Natural killer cell (primary cell): ENCODE results near the gene AGPAT3. TPM values are rescaled to one million over a fixed set of nuclear protein-coding genes. Genes with fewer than 3 reads are reported as not detected.

ENCODE experiments used
- ATAC-seq, 3 donors: fragments of 150-1000 bp in 2 of 3; fragments of 200-7000 bp in 1 of 3; cut with Tn5 transposase; 1 replicate in 1 of 3; 2 replicates in 2 of 3; pipeline ENCODE4 v1.10.0; 2021; ENCODE audit warnings: mild to moderate bottlenecking in 2 of 3, moderate library complexity in 2 of 3
- DNase-seq, 2 donors: peaks; one replicate each; pipeline versions ENCODE4 v3.0.0 to v3.0.0-alpha.2; 2013 to 2021; ENCODE audit warnings: mixed read lengths in 1 of 2
- H3K27ac ChIP-seq: one replicate; pipeline ENCODE4 v1.5.1; 2013; ENCODE audit warnings: mild to moderate bottlenecking, low read length
- H3K27me3 ChIP-seq: one replicate; pipeline ENCODE4 v1.6.1; 2013; ENCODE audit warnings: low read length; ENCODE audit not compliant: control insufficient read depth, insufficient read depth
- H3K36me3 ChIP-seq: one replicate; pipeline ENCODE4 v1.6.1; 2013; ENCODE audit warnings: low read length; ENCODE audit not compliant: control insufficient read depth, insufficient read depth
- H3K4me1 ChIP-seq: one replicate; pipeline ENCODE4 v1.6.1; 2013; ENCODE audit warnings: low read length; ENCODE audit not compliant: control insufficient read depth, insufficient read depth
- H3K4me3 ChIP-seq: one replicate; pipeline ENCODE4 v1.5.1; 2013; ENCODE audit warnings: low read length
- H3K9me3 ChIP-seq: one replicate; pipeline ENCODE4 v1.6.1; 2013; ENCODE audit warnings: low read length; ENCODE audit not compliant: control insufficient read depth, insufficient read depth
- H3K27ac Mint-ChIP-seq, 2 donors: one replicate each; pipeline ENCODE4 v1.8.0; 2022; ENCODE audit warnings: mild to moderate bottlenecking in 2 of 2, mixed read lengths in 2 of 2, moderate library complexity in 1 of 2
- H3K27me3 Mint-ChIP-seq, 2 donors: one replicate each; pipeline ENCODE4 v1.8.0; 2022; ENCODE audit warnings: low read depth in 2 of 2, mixed read lengths in 2 of 2
- H3K36me3 Mint-ChIP-seq: one replicate; pipeline ENCODE4 v1.8.0; 2022; ENCODE audit warnings: mixed read lengths
- H3K4me1 Mint-ChIP-seq, 2 donors: one replicate each; pipeline ENCODE4 v1.8.0; 2022; ENCODE audit warnings: mixed read lengths in 2 of 2
- H3K4me3 Mint-ChIP-seq: one replicate; pipeline ENCODE4 v1.8.0; 2022; ENCODE audit warnings: mild to moderate bottlenecking, moderate library complexity, mixed read lengths
- H3K9me3 Mint-ChIP-seq, 2 donors: one replicate each; pipeline ENCODE4 v1.8.0; 2022; ENCODE audit warnings: mixed read lengths in 2 of 2
- CTCF ChIP-seq: fragments of 200-600 bp; IDR thresholded peaks from one replicate; pipeline ENCODE4 v1.8.0; 2022; ENCODE audit warnings: antibody characterized with exemption
- WGBS: methylation state at CpG from one replicate; pipeline ENCODE4 v1.1.7; 2013; ENCODE audit warnings: missing lambda C conversion rate; ENCODE audit not compliant: insufficient coverage; 5-methylcytosine and 5-hydroxymethylcytosine counted together
- intact Hi-C: fragments of 100-400 bp; cut with micrococcal nuclease; formaldehyde crosslinking; loops from one replicate; pipeline ENCODE4 v1.14.2; 2022
- total RNA-seq, 4 donors: library from RNA; stranded (reverse); fragments of 120-200 nt in 1 of 4; gene quantifications; one replicate each; pipeline versions ENCODE4 v1.2.3 to v1.2.4, GENCODE V29; 2013 to 2022

The AGPAT3 gene
- total RNA-seq, 3 donors from 2014 or later (not counting 1 experiment from before 2014, with no cell fraction given), result 39.5 to 45.7 (median 42.3) TPM

GRCh38 chr21:43864313-43864961, 586 bp upstream of the AGPAT3 start:
- Histone ChIP-seq H3K27me3 (no peaks in the 10 kb centered on the region), H3K4me3 (no peak overlapping the region), H3K4me1 (peaks cover 21% of the 10 kb centered on the region), H3K9me3 (no peaks in the 10 kb centered on the region), H3K27ac (no peak overlapping the region), H3K36me3 (no peaks in the 10 kb centered on the region)
- H3K4me3 Mint-ChIP-seq, result peak overlapping the region; percentile 90
- no peaks in the 10 kb centered on the region for H3K36me3 Mint-ChIP-seq
- no peaks in the 10 kb centered on the region for H3K9me3 Mint-ChIP-seq
- peaks cover 24 to 36% of the 10 kb centered on the region in 2 donors for H3K4me1 Mint-ChIP-seq
- under 1% methylated on average over 69 of the region's 81 CpGs for WGBS
- ATAC-seq, result peak in 2 of 3 donors; percentile 13 to 23
- intact Hi-C loops, result no loop called here
- no peaks in the 10 kb centered on the region for H3K27me3 Mint-ChIP-seq
- H3K27ac Mint-ChIP-seq, result no peak overlapping the region
- peak; percentile 26 to 57 for DNase-seq
- TF ChIP-seq CTCF, result no peak

GRCh38 chr21:43865540-43866259, 677 bp downstream of the AGPAT3 start:
- WGBS, result under 1% methylated on average over 59 of the region's 59 CpGs
- Histone ChIP-seq H3K36me3 (no peaks in the 10 kb centered on the region), H3K9me3 (no peaks in the 10 kb centered on the region), H3K4me3 (peak overlapping the region; percentile 47), H3K27ac (no peak overlapping the region), H3K27me3 (no peaks in the 10 kb centered on the region), H3K4me1 (peaks cover 21% of the 10 kb centered on the region)
- intact Hi-C loops, result loop anchor here (5.0 kb wide), 1 partner anchor 52 kb away; no protein-coding TSS in a partner anchor
- peaks cover 24 to 37% of the 10 kb centered on the region in 2 donors for H3K4me1 Mint-ChIP-seq
- no peaks in the 10 kb centered on the region for H3K9me3 Mint-ChIP-seq
- no peak for TF ChIP-seq CTCF
- no peaks in the 10 kb centered on the region for H3K36me3 Mint-ChIP-seq
- no peaks in the 10 kb centered on the region for H3K27me3 Mint-ChIP-seq
- H3K4me3 Mint-ChIP-seq, result peak overlapping the region; percentile 84
- H3K27ac Mint-ChIP-seq, result peak overlapping the region; percentile 56 to 77
- ATAC-seq, result peak; percentile 71 to 73 (median 72)
- DNase-seq, result peak; percentile 53 to 75

GRCh38 chr21:43866260-43866629, 1.2 kb downstream of the AGPAT3 start:
- no peaks in the 10 kb centered on the region for H3K36me3 ChIP-seq
- ATAC-seq (peak in 2 of 3 donors; percentile 37 to 38), DNase-seq (peak in 1 of 2 donors; percentile 65)
- intact Hi-C loops, result loop anchor here (5.0 kb wide), 1 partner anchor 51 kb away; no protein-coding TSS in a partner anchor
- Mint-ChIP-seq H3K27me3 (no peaks in the 10 kb centered on the region), H3K27ac (peak overlapping the region; percentile 56 to 77), H3K9me3 (no peaks in the 10 kb centered on the region), H3K4me3 (peak overlapping the region; percentile 84), H3K36me3 (no peaks in the 10 kb centered on the region), H3K4me1 (peaks cover 24 to 37% of the 10 kb centered on the region in 2 donors)
- H3K27me3 ChIP-seq, result no peaks in the 10 kb centered on the region
- H3K4me1 ChIP-seq, result peaks cover 21% of the 10 kb centered on the region
- H3K27ac ChIP-seq, result peak overlapping the region; percentile 38
- H3K9me3 ChIP-seq, result no peaks in the 10 kb centered on the region
- 14% methylated on average over 16 of the region's 16 CpGs for WGBS
- TF ChIP-seq CTCF, result no peak
- H3K4me3 ChIP-seq, result peak overlapping the region; percentile 47
